GM21723 (cell line): Measurements from ENCODE around the gene STAG2.
A peak's percentile ranks its signal among the peaks of the same experiment; 100 is the strongest.
"Not testable (repeated sequence)": the region's sequence is repeated elsewhere in the genome, so short reads cannot be mapped to it uniquely, and the experiment has no call there.

Experiments
- ATAC-seq: cut with Tn5 transposase; IDR thresholded peaks from one replicate; pipeline ENCODE4 v1.9.1; 2021; ENCODE audit warnings: mild to moderate bottlenecking, moderate library complexity; ENCODE audit not compliant: unreplicated experiment

Gene STAG2

DNA sequence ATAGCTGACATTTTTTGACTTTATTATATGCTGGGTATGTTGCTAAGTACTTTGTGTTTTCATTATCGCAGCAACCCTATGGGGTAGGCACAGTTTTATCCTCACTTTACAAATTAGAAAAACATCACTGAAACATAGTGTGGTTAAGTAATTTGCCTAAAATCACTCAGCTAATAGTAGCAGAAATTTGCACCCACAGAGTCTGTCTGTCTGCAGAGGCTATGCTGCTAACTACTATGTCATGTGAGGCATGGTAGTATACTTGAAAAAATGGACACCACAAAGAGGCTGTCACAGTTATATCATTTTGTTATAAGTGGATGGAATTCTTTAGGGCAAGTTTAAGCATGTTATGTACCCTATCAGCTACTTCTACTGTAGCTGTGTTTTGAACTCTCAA, 69.0 kb downstream of the STAG2 start:
- ATAC-seq = peak; percentile 76

DNA sequence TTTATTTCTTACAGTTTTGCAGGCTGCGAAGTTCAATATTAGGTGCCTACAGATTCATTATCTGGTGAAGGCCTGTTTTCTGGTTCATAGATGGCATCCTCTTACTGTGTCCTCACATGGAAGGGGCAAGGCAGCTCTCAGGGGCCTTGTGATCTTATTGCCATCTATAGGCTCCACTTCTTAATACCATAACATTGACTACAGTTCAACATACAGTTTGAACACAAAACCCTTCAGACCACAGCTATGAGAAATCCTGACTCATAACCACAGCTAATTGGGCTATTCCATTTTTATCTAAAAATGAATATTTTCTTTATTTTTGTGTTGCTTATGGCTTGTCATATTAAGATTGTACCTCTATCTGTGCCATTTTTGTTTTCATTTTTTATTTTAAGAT, 72.3 kb downstream of the STAG2 start:
- no peak for ATAC-seq

DNA sequence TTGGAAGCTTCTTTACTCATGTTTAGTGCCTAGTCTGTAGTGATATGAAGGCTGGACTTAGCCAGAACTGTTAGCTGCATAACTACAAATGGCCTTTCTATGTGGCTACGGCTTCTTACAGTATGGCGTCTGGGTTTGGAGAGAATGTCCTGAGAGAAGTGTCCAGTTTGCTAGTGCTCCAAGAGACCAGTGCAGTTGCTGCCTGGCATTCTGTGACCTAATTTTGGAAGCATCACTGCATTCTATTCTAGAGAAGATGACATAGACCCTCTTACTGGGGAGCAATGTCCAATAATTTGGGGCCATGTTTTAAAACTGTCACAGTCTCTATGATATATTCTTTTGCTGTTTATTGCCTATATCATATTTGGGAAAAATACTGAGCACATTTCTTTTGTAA, 74.2 kb downstream of the STAG2 start:
- ATAC-seq = no peak

DNA sequence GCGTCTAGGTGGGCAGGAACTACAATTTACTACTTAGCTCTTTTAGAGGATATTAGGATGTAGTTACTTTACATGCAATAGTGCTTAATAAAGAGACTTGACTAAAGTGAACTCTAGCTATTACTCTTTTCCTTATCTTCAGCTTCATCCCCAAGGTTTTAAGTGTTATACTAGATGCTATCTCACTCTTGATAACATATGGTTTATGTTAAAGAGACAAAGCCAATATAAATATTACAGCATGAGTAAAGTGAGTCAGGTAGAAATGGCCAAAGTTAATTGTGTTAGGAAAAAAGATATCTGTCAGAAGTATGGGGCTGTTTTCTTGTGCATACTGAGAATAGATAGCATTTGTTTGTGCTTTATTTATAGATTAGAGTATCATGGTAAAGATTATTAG, 80.5 kb downstream of the STAG2 start:
- no peak for ATAC-seq

DNA sequence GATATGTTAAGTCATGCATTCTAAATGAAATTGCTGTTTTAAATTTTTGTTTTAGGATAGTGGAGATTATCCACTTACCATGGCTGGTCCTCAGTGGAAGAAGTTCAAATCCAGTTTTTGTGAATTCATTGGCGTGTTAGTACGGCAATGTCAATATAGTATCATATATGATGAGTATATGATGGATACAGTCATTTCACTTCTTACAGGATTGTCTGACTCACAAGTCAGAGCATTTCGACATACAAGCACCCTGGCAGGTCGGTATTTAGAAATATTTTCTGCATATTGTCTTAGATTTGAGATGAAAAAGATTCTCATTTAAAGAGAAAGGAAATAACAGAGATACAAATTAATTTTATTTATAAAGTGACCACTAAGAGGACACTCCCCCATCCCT, 83.6 kb downstream of the STAG2 start:
- no peak for ATAC-seq

DNA sequence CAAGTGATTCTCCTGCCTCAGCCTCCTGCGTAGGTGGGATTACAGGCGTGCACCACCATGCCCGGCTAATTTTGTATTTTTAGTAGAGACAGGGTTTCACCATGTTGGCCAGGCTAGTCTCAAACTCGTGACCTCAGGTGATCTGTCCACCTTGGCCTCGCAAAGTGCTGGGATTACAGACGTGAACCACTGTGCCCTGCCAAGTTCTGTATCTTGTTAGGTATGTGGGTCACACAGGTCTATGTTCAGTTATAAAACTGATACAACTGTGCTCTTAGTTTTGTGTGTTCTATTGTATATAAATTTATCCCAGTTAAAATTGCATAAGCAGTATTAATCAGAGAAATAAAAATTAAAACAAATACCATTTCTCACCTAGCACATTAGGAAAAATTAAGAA, 122.9 kb downstream of the STAG2 start:
- ATAC-seq = not testable (repeated sequence)

DNA sequence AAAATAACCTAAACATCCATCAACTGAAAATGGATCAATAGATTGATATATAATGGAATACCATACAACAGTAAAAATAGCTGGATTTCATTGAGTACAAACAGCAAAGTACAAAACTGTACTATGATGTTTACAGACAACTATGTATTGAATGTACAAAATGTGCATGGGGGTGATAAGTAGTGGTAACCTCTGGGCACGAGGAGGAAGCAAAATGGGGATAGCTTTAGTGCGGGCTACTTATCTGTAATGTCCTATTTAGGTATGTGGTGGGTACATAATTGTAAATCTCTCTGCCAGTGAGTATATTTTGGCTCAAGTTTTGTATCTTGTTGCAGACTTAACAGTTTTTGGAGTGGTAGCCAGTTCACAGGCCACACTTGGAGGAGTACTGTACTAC, 123.6 kb downstream of the STAG2 start:
- ATAC-seq = no peak

DNA sequence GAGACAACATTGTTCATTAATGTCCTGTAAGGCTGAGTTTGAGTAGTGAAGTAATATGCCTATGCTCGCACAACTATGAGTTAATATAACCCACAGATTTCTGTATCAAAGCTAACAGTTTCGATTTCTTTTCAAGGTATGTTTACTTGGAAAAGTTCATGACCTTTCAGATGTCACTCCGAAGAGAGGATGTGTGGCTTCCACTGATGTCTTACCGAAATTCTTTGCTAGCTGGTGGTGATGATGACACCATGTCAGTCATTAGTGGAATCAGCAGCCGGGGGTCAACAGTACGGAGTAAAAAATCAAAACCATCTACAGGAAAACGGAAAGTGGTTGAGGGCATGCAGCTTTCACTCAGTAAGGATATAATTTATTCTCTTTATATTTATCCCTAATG, 124.9 kb downstream of the STAG2 start:
- ATAC-seq = no peak

DNA sequence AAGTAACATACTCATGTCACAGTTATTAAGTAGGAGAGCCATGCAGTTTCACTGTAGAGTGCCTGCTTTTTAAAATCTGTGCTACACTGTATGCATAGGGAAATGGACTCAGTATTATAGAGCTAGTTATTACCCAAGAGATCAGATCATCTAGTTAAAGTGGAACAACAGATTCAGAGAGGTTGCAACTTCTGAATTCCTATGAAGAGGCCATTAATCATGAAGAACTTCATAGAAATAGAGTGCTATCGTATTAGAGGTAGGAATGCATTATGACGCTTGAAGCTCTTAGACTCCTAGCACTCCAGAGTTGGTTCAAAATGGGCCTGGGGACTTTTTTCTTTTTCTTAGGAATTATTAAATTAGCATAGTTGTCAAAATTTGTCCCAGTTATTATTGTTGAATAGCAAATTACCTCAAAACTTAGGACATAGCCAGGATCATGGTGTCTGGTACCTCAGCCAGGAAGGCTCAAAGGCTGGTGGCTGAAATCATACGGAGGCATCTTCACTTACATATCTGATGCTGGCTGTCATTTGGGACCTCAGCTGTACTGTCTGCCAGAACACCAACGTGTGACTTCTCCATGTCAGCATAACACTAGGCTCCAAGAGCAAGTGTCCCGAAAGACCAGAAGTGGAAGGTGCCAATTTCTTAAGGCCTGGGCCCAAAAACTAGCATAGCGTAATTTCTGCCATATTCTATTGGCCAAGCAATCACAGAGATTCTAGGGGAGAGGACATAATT, 125.7 kb downstream of the STAG2 start:
- ATAC-seq = no peak

DNA sequence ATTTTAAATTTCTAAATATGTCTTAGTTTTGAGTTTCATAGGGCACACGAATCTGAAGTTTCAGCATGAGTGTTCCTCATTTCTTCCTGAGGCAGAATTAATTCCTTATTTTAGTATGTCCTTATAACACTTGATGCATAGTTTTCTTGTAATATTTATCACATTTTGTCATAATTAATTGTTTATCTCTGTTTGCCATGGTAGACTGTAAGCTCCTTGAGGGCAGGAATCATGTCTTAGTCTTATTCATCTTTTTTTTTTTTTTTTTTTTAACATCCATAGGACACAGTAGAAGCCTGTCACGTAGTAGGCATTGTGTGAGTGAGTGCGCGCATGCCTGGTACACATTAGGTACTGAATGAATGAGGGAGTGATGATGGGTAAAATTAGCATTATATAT, 131.7 kb downstream of the STAG2 start:
- ATAC-seq = no peak

DNA sequence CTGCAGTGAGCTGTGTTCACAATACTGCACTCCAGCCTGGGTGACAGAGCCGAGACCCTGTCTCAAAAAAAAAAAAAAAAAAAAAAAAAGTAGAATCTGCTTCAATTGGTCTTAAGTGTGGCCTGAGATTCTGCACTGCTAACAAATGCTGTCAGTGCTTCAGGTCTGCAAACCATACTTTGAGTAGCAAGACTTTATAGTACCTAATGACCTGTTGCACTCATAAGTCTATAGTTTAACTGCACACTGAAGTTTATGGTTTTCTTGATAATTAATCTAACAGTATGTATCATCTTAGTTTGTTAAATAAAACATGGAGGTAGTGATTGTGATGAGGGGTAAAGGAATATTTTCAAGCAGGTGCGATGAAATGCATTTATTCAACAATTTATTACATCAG, 135.6 kb downstream of the STAG2 start:
- no peak for ATAC-seq

DNA sequence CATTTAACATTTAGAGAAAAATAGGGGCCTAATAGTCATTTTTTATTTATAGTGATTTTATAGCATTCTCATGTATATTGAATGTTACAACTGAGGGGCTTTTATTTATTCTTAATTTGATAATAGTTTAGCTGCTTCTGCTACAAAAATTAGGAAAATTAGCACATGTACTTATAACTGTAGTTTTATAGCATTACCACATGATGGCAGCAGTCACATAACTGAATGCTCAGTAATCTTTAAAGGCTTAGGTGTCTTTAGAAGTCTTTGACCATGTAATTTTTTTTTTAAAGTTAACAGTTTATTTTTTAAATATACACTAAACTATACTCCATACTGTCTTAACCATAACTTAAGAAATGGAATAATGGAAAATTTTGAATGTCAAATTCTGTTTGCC, 136.6 kb downstream of the STAG2 start:
- ATAC-seq = peak; percentile 66

DNA sequence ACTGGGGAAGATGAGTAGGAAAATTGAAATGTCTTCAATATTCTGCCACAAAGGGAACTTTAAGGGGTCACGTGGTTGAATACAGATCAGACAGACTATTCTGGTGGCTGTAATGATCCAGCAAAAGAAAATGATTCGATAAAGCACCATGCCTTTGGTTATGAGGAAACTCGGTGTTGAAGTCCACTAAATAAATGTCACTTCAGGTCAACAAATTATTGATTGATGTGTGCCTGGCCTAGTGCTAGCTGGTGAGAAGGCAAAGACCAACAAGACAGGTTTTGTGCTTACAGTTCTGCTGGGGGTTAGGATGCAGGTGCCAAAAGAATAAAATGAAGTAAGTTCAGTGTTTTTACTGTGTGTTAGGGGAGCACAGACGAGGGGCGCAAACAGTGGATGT, 142.5 kb downstream of the STAG2 start:
- ATAC-seq = no peak

DNA sequence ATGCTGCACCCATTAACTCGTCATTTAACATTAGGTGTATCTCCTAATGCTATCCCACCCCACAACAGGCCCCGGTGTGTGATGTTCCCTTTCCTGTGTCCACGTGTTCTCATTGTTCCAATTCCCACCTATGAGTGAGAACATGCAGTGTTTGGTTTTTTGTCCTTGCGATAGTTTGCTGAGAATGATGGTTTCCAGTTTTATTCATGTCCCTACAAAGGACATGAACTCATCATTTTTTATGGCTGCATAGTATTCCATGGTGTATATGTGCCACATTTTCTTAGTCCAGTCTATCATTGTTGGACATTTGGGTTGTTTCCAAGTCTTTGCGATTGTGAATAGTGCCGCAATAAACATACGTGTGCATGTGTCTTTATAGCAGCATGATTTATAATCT, 143.0 kb downstream of the STAG2 start:
- not testable (repeated sequence) for ATAC-seq

DNA sequence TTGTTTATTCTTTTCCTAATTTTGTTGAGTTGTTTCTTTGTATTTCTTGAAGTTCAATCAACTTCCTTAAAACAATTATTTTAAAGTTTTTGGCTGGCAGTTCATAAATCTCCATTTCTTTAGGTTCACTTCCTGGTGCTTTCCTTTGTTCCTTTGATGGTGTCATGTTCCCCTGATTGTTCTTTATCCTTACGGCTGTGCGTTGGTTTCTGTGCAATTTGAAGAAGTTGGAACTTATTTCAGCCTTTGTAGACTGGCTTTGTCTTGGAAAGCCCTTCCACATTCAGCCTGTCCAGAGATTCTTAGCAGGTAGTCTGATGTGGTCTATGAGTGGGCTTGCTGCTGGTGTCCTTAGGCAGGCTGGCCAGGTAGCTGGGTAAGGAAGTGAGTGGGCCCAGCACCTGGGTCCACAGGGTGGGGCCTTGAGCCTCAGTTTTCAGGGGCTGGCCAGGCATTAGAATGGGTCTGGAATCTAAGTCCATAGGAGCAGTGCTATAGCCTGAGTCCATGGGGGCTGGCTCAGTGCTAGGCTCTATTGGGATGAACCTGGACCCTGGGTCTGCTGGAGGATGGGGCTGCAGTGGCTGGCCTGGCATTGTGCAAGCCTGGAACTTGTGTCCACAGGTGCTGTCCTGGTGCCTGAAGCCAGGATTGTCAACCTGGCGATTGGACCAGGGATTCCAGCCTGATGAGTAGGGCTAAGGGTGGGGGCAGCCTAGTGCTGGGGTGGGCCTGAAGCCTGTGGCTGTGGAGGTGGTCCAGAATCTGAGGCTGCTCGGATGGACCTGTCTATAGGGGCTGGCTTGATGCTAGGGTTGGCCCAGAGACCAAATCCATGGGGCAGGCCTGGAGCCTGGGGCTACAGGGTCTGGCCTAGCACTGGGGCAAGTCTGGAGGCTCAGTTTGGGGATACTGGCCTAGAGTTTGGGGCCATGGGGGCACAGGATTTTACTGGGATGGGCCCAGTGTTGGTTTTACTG, 152.4 kb downstream of the STAG2 start:
- ATAC-seq = no peak

DNA sequence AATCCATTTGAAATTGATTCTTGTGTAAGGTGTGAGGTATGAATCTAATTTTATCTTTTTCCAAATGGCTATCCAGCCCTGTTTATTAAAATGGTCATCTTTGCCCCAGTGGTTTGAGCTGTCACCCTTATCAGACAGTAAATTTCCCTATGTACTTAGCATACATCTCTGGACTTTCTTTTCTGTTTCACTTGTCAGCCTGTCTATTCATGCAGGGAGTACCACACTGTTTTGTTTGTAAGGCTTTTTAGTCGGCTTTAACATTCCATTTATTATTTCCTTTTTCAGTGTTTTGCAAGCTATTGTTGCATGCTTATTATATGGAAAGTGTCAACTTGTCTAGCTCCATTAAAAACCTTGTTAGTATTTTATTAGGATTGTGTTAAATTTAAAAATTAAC, 155.8 kb downstream of the STAG2 start:
- no peak for ATAC-seq

DNA sequence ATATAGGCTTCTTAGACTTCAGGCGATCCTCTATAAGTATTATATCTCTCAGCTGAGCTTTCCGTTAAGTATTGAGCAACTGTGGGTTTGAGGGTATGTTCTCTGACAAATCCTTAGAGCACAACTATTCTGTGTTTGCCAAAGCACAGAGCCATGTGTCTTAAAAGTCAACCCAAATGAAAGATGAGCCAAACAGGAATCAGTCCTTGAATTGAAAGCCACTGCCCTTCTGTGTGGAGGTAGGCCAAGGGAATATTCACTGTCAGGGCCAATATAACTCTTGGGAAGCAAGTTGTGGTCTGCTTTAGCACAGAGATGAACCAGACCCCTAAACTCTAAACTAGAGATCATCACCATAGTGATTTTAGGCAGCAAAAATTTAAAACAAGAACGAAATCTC, 164.0 kb downstream of the STAG2 start:
- ATAC-seq = no peak

DNA sequence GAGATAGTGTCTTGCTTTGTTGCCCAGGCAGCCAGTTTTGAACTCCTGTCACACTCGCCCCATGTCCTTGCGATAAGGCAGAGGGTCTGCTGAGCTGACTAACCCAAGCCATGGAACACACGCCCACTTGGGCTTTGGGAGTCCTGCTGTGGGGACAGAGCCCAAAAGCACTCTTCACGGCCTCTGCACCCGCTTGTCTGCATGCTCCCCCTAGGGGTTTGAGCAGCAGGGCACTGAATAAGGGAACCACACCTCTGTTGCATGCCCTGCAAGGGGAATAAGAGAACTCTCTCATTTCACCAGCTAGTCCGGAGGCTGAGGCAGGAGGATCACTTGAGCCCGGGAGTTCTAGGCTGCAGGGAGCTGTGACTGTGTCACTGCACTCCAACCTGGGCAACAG, 166.0 kb downstream of the STAG2 start:
- no peak for ATAC-seq

DNA sequence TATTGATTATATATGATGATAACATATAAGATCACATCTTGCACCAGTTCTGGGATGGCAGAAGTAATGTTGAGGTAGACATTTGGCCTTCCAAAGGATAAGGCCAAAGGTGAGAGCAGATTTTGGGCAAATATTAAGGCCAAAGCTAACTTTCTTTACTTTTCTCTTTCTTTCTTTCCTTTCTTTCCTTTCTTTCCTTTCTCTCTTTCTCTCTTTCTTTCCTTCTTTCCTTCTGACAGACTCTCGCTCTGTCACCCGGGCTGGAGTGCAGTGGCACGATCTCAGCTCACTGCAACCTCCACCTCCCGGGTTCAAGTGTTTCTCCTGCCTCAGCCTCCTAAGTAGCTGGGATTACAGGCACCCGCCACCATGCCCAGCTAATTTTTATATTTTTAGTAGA, 170.9 kb downstream of the STAG2 start:
- not testable (repeated sequence) for ATAC-seq

DNA sequence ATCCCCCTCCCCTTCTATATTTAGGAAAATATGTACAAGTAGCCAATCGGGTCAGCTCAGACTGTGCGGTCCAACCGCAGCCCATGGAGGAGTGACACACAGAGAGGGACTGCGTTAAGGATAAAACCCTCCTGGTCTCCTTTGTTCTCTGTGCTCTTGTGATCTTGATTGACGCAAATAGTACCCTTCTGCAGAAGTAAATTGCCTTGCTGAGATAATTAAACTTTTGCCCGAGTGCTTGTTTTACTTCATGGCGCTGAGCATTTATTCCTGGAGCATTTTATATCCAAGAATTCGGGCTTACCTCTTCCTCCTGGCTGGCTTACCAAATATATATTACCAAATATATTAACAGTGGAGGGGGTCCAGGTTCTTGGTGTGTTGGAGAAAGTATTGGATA, 184.2 kb downstream of the STAG2 start:
- no peak for ATAC-seq

DNA sequence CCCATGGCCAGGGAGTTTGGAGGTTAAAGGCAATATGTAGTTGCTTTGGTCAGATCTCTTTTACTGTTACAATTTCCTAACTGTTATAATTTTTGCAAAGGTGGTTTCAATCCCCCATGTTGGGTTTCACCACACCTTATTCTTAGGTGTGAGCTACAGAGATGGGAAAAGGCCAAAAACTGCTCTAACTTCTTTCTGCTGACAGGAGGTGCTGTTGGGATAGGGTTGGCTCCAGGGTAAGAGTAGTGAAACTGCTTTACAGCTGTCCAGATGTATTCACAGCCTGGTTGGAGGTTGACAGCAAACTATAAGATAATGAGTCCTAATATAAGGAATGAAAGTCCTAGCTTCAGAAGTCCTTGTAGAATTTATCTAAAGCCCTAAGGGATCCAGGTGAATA, 189.7 kb downstream of the STAG2 start:
- no peak for ATAC-seq
